GM12874 (cell line): Measurements from ENCODE around the gene GBP3.

Source experiments
- TF ChIP-seq, protein P1 (sequence below): IDR thresholded peaks from 2 replicates; pipeline ENCODE4 v1.5.1; 2011; ENCODE audit warnings: low read depth, mild to moderate bottlenecking, control low read depth, low read length, moderate library complexity; ENCODE audit not compliant: insufficient read depth

GBP3 gene

GRCh38 chr1:89060091-89060490 lies 37.4 kb upstream of the GBP3 start:
- TF ChIP-seq, protein P1, sequence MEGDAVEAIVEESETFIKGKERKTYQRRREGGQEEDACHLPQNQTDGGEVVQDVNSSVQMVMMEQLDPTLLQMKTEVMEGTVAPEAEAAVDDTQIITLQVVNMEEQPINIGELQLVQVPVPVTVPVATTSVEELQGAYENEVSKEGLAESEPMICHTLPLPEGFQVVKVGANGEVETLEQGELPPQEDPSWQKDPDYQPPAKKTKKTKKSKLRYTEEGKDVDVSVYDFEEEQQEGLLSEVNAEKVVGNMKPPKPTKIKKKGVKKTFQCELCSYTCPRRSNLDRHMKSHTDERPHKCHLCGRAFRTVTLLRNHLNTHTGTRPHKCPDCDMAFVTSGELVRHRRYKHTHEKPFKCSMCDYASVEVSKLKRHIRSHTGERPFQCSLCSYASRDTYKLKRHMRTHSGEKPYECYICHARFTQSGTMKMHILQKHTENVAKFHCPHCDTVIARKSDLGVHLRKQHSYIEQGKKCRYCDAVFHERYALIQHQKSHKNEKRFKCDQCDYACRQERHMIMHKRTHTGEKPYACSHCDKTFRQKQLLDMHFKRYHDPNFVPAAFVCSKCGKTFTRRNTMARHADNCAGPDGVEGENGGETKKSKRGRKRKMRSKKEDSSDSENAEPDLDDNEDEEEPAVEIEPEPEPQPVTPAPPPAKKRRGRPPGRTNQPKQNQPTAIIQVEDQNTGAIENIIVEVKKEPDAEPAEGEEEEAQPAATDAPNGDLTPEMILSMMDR = no peak

DNA sequence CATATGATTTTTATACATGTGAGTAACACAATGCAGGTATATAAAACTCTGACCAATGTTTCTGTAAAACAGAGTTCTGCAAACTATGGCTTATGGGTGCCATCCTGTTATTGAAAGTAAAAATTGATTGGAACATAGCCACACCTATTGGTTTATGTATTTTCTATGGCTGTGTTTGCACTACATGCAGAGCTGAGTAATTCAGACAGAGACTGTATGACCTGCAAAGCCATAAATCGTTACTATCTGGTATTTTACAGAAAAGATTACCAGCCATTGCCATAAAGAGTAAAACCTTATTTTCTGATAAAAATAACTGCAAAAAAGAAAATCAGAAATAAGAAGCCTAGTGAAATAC lies 29.3 kb upstream of the GBP3 start:
- TF ChIP-seq, protein P1 = no peak

- TF ChIP-seq, protein P1 = no peak
These were observed 28.8 kb upstream of the GBP3 start for GRCh38 chr1:89051300-89051954.

GRCh38 chr1:89050649-89051033 lies 28.0 kb upstream of the GBP3 start:
- TF ChIP-seq, protein P1 = no peak

DNA sequence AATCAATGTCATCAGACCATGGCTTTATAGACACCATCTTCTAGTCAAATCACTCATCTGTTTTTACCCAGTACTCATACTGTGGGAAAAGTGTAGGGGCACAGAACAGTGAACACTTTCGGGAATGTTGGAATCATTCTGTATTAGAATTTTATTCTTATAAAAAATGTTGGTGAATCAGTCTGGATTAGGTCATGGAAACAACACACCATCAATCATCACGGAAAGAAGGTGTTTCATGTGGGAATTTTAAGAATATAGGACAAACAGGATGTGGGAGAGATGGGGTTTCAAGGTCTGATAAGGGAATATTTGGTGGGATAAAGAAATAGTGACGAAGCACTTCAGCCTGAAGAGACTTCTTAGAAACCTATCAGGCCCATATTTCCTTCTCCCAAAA lies 25.1 kb upstream of the GBP3 start:
- TF ChIP-seq, protein P1 = no peak

DNA sequence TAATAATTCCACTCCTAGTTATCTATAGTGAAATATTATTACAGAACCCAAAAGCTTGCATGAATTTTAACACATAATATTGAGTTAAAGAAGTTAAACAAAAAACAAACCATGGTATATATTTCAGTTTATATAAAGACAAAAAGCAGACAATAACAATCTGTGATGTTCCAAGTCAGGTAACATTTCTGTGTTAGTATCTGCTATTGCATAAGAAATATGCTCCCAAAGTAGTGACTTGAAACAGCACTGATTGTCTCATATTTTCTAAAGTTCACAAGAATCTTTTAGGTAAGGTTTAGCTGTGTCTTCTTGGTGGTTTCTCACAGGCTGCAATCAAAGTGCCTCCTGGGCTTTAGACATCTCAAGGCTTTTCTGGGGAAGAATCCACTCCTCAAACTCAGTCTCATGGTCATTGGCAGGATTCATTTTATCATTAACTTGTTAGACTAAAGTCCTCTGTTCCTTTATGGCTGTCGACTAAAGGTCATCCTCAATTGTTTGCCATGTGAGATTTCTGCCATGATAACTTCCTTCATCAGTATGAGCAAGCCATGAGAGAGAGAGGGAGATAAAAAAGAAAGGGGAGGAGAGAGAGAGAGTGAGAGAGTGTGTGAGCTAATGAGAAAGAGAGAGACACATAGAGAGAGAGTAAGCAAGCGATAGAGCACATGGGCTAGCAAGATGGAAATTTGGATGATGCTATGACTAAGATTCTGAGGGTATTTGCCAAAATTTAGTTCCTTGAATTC lies 22.5 kb upstream of the GBP3 start:
- TF ChIP-seq, protein P1 = no peak

GRCh38 chr1:89043940-89044339 lies 21.3 kb upstream of the GBP3 start:
- TF ChIP-seq, protein P1 = no peak
